HG03066 (cell line): Measurements from ENCODE around the gene KIF13A.
"Not testable (repeated sequence)": the region's sequence is repeated elsewhere in the genome, so short reads cannot be mapped to it uniquely, and the experiment has no call there.

Experiments
- ATAC-seq: cut with Tn5 transposase; IDR thresholded peaks from one replicate; pipeline ENCODE4 v1.9.1; 2021; ENCODE audit warnings: low read depth; ENCODE audit not compliant: unreplicated experiment

The KIF13A gene

DNA sequence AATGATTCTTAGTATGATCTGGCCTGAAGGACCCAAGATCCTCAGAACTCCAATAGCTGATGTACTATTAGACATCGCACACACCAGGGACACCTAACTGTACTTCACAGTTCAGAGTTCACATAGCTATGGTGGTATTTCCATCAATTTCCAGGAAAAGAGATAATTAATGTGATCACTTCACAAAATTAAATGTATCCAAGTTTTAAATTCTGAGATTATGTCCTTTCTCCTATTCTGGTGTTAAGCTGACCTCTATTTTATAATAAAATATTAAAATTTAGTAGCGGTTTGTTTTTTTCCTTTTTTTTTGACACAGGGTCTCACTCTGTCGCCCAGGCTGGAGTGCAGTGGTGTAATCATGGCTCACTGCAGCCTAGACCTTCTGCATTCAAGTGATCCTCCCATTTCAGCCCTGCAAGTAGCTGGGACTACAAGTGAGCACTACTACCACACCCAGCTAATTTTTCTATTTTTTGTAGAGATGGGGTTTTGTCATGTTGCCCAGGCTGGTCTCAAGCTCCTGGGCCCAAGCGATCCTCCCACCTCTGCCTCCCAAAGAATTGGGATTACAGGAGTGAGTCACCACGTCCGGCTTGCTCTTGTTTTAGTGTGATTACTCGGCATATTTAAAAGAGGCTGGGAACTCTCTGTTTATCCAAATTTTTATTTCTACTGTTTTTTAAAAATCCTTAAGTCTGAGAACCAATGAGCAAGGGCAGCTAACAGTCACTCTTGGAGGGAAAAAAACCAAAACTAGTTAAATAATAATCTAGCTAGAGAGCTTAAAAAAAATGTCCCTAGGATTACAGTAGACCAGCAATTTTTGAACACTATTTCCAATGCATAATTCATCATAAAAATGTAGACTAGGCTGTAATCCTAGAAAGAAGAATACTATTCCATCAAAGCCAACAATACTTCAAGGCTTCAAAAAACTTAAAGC, 16.0 kb downstream of the KIF13A start:
- no peak for ATAC-seq

DNA sequence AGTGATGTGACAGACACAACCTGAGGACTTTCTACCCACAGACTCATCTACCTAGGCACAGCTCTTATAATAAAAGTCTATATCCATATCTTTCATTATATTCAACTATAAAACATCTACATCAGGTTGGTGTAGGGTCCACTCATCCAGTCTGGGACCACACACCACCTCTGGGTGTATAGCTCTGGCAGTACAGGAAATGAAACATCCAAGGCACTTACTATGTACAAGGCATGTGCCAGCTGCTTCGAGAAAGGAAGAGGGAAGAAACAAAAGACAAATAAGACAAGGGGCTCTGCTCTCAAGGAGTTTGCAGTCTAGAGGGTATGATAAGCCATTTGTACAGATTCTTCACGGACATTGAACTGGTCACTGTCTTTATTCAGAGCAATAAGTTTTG, 18.6 kb downstream of the KIF13A start:
- no peak for ATAC-seq

DNA sequence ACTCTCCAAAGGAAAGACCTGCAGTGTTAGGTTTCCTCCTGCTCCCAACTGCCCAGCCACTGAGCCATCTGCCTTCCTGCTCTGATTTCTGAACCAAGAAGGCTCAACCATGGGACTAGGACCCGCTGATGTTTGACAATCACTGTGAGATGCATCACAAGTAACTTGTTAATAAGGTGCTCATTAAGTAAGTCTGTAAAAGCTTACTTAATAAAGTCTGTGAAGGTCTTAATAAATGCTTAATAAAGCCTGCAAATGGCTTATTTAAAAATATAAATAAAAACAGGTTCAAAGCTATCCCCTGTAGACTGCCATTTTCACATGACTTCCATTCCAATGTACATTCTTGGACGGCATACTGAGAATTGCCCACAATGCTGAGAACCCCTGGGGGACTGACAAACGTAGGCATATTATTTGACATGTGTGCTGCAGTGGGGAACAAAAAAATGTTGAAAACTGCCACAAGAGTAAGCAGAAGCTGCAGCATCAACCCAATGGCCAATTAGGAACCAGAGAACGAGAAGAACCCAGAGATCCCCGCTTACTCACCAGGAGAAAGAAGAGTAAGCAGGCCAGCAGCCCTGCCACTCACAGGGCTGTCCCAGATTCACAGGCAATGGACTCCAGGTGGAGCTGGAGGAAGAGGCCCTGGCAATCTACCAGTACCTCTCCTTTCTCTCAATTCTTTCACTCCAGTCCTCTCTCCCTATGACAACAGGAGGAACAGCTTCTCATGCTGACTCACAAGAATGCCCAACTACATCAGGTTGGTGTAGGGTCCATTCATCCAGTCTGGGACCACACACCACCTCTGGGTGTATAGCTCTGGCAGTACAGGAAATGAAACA, 19.5 kb downstream of the KIF13A start:
- no peak for ATAC-seq

DNA sequence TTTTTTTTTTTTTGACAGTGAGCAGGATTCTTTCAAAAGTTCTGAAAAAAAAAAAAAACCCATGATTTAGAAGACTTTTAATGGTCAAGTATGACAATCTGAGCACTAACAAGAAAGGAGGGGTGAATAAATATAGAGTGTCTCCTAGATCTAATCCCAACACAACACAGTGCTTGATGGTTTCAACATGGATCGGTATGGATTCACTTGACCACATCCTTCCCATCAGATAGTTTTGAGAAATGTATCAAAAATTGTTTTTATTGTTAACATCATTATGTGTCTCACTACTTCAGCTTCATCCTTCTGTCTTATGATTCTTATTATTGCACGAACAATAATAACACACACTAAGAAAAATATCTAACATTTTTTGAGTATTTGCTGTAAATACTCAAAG, 21.0 kb downstream of the KIF13A start:
- no peak for ATAC-seq

DNA sequence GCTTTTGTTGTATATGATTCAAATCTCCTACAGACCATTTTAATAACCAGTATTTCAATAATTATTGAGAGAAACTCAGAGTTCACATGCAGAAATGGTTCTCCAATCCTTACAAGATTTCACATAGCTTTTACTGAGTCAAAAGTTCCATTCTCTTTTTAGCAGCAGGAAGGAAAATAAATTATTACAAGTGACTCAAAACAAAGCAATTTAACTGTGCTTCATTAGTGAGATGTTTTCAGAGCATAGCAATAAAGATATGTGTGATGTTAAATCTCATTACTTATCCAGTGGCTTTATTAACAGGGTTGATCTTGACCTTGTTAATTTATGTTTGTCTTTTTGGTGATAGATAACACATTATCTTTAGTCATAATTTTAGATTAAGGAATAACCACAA, 22.0 kb downstream of the KIF13A start:
- no peak for ATAC-seq

- ATAC-seq: no peak
Measured at GRCh38 chr6:17964633-17965032, 22.8 kb downstream of the KIF13A start.

- no peak for ATAC-seq
Measured at GRCh38 chr6:17962436-17963031, 24.9 kb downstream of the KIF13A start.

- no peak for ATAC-seq
Measured at GRCh38 chr6:17959302-17959701, 28.1 kb downstream of the KIF13A start.

DNA sequence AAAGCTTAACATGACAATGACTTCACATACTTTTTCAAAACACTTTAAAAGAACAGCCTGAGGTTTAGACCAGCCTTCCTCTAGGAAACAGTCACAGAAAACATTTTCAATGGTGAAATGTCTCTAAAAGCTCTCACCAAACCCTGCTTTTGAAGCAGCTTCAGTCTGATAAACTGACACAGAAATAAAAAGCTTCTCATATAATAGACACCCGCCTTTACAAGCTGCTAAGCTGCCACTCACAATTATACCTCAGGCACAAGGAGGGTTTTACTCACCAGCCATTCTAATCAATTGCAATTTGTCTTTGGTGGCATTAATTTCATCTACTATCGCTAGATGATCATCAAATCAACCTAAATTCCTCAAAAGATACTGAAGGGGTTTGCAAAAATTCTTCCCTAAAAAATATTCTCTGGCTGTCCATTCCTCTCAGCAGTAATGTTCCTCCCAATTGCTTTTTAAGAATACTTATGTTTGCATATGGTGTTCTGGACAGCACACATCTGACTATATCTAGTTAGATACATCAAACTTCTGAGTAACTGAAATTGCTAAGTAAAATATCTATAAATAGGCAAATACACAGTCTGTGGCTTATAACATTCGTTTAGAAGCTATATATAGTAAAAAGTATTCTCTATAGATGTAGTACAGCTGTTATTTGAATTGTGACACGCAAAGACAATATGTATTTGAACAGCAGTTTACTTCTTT, 29.4 kb downstream of the KIF13A start:
- ATAC-seq: peak; percentile 15

- ATAC-seq: peak; percentile 76
Measured at GRCh38 chr6:17957498-17957897, 29.9 kb downstream of the KIF13A start.

GRCh38 chr6:17957086-17957485, 30.3 kb downstream of the KIF13A start:
- no peak for ATAC-seq

DNA sequence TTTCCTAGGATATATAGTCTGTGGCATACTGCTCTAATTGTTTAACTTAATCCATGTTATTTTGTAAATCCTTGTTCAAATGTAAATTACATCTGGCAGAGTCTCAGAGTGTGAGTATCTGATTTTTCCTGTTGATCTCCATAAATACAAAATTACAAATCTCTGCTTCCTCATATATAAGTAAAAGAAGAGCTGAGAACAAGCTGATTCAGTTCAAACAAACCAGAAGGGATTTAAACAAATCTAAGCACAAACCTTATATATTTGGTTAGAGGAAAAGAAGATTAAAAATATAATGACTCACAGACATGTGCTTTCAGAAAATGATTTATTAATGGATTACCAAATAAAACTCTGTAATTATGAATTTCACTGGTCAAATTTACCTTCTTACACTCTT, 37.3 kb downstream of the KIF13A start:
- ATAC-seq: no peak

- ATAC-seq: no peak
Measured at GRCh38 chr6:17949168-17949567, 38.3 kb downstream of the KIF13A start.

DNA sequence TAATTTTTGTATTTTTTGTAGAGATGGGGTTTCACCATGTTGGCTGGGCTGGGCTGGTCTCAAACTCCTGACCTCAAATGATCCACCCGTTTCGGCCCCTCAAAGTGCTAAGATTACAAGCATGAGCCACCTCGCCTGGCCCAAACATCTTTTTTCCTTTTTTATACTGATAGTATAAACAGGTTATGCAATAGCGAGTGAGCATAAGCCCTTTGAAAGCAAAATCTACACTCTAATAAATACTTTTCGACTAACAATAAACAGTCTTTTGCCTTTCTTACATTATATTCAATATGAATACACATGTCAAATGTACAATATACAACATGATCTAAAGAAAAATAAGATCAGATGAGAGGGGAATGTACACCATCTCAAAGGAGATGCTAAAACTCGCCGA, 38.7 kb downstream of the KIF13A start:
- no peak for ATAC-seq

DNA sequence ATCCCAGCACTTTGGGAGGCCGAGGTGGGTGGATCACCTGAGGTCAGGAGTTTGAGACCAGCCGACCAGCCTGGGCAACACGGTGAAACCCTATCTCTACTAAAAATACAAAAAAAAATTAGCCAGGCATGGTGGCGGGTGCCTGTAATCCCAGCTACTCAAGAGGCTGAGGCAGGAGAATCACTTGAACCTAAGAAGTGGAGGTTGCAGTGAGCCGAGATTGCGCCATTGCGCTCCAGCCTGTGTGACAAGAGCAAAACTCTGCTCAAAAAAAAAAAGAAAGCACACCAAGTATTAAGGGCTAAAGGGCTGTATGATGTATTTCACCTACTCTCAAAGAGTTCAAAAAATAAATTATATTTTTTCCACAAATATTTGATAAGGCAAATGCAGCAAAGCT, 39.9 kb downstream of the KIF13A start:
- not testable (repeated sequence) for ATAC-seq

DNA sequence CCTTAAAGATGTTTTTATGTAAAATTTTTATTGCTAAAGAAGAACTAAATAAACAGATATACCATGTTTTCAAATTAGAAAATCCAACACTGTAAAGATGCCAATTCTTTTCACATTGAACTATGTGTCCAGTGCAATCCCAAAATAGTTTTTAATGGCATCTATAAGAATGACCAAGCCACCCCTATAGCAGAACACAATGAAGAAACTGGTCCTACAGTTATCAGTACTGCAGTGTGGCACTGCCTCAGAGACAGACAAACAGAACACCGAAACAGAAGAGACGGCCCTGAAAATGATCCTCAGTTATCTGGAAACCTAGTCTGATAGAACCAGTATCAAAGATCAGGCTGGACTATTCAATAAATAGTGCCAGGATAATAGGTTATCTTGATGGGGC, 41.9 kb downstream of the KIF13A start:
- no peak for ATAC-seq

DNA sequence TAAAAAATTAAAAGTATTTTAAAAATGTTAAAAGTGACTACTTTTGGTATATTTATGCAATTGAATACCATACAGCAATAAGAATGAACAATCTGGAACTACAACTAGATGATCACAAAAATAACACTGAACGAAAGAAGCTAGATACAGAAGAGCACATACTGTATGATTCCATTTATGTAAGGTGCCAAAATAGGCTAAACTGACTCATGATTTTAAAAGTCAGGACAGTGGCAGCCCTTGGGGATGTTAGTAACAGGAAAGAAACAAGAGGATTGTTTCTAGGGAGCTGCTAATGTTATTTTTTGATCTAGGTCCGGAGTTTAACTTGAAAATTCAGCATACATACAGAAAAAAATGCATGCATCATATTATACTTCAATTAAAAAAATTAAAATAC, 42.3 kb downstream of the KIF13A start:
- no peak for ATAC-seq

DNA sequence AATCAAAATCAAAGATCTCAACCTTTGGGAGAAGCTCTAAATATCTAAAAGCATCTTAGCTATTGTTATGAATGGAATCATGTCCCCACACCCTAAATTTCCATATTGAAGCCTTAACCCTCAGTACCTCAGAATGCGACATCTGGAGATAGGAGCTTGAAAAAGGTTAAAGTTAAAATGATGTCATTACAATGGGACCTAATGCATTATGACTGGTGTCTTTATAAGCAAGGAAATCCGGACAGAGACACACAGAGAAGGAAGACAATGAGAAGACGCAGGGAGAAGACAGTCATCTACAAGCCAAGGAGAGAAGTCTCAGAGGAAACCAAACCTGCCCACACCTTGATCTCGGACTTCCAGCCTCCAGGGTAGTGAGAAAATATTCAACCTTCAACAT, 46.1 kb downstream of the KIF13A start:
- no peak for ATAC-seq

DNA sequence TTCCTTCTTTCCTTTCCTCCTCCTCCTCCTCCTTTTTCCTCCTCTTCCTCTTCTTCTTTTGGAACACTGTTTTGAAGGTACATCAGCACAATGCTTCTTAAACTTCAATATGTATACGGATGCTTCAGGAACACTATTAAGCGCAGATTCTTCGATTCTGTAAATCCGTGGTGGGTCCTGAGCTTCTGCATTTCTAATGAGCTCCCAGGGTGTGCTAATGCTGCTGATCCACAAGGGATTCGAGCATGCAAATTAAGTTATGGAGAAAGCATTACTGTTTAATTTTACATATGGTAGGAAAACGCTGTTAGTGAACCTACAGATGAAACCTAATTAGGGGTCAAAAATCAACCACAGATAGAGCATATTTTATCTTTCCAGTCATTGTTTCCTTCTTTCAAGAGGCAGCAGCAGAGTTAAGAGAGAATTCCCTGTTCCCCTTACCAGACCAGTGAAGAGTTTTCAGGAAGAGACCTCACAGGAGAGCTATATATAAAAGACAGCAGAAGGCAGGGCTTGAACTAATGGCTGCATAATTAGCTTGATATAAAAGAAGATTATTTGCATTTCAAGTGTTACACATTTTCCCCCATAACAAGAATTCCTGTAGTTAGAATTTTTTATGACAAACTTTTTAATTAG, 47.2 kb downstream of the KIF13A start:
- no peak for ATAC-seq

- no peak for ATAC-seq
Measured at GRCh38 chr6:17938901-17939300, 48.5 kb downstream of the KIF13A start.
